Transverse colon (tissue), 4 donors: Measurements from ENCODE around the gene MKLN1. TPM values are rescaled to one million over a fixed set of nuclear protein-coding genes. Genes with fewer than 3 reads are reported as not detected.

ENCODE experiments used
- DNase-seq: peaks from one replicate; pipeline ENCODE4 v3.0.0-alpha.2; 2019
- H3K27ac ChIP-seq, 4 donors: fragments of 200-600 bp; sonication (generic); 2 replicates each; pipeline ENCODE4 v1.5.1; 2016 to 2018; ENCODE audit warnings: inconsistent platforms in 4 of 4
- H3K27me3 ChIP-seq: fragments of 200-600 bp; sonication (generic); 2 replicates; pipeline ENCODE4 v1.5.1; 2017; ENCODE audit warnings: inconsistent platforms
- H3K36me3 ChIP-seq, 4 donors: fragments of 200-600 bp; sonication (generic); 2 replicates each; pipeline ENCODE4 v1.5.1; 2017 to 2019; ENCODE audit warnings: inconsistent platforms in 4 of 4
- H3K4me1 ChIP-seq, 4 donors: fragments of 200-600 bp; sonication (generic); 2 replicates each; pipeline ENCODE4 v1.5.1; 2017 to 2020; ENCODE audit warnings: inconsistent platforms in 4 of 4
- H3K4me3 ChIP-seq, 4 donors: fragments of 200-600 bp; sonication (generic); 1 replicate in 1 of 4; 2 replicates in 3 of 4; pipeline versions ENCODE4 v1.5.1 to v1.6.1; 2017 to 2019; ENCODE audit warnings: inconsistent platforms in 4 of 4
- H3K9me3 ChIP-seq, 2 donors: fragments of 200-600 bp; sonication (generic); 2 replicates each; pipeline ENCODE4 v1.5.1; 2017 to 2019; ENCODE audit warnings: inconsistent platforms in 2 of 2
- CTCF ChIP-seq, 5 experiments: fragments of 200-600 bp in 3 of 5; fragments of 450-650 bp in 2 of 5; sonication (generic) in 3 of 5; IDR thresholded peaks; 1 replicate in 2 of 5; 2 replicates in 3 of 5; pipeline ENCODE4 v1.5.1; 2016 to 2017; ENCODE audit warnings: antibody characterized with exemption in 5 of 5, inconsistent platforms in 3 of 5, mild to moderate bottlenecking in 2 of 5, moderate library complexity in 1 of 5
- EP300 ChIP-seq: sonication (generic); formaldehyde crosslinking; IDR thresholded peaks from one replicate; pipeline ENCODE4 v1.6.1; 2017; ENCODE audit warnings: antibody characterized with exemption, low read depth
- POLR2A ChIP-seq: fragments of 450-650 bp; IDR thresholded peaks from one replicate; pipeline ENCODE4 v1.6.1; 2016; ENCODE audit warnings: antibody characterized with exemption, mild to moderate bottlenecking, moderate library complexity
- POLR2AphosphoS5 ChIP-seq, 3 donors: sonication (generic); formaldehyde crosslinking; IDR thresholded peaks; one replicate each; pipeline ENCODE4 v1.6.1; 2016; ENCODE audit warnings: antibody characterized with exemption in 3 of 3
- WGBS, 2 donors: methylation state at CpG; one replicate each; pipeline ENCODE4 v1.1.5; 2018; ENCODE audit warnings: low coverage in 1 of 2; 5-methylcytosine and 5-hydroxymethylcytosine counted together
- in situ Hi-C, 4 donors: fragments of 200-750 bp; cut with MboI; loops; one replicate each; pipeline versions ENCODE4 v1.15.0 to v1.15.1; 2017; ENCODE audit warnings: low sequenced_read_pairs in 3 of 4, low pct_ligation_motif_present in 1 of 4, low pct_unique_long_range_greater_than_20kb in 1 of 4
- intact Hi-C: fragments of 100-400 bp; cut with DNase I; formaldehyde crosslinking; loops from one replicate; pipeline ENCODE4 v1.15.1; 2023; ENCODE audit warnings: low total_unique reads
- total RNA-seq, 4 donors: library from RNA; depleted of rRNA; stranded (reverse); fragments of >200 nt; gene quantifications; one replicate each; pipeline ENCODE4 v1.1.0, GENCODE V29; 2016

Gene MKLN1
- total RNA-seq, 4 donors from 2014 or later = 30.7 to 87.0 (median 48.6) TPM

GRCh38 chr7:131483586-131483985 is 155.9 kb downstream of the MKLN1 start:
- H3K4me1 ChIP-seq = no peaks in the 10 kb centered on the region
- in situ Hi-C loops = no loop called here
- intact Hi-C loops = no loop called here

GRCh38 chr7:131486346-131486745 is 158.7 kb downstream of the MKLN1 start:
- H3K9me3 ChIP-seq = no peaks in the 10 kb centered on the region
- in situ Hi-C loops = no loop called here
- TF ChIP-seq POLR2AphosphoS5 (IDR thresholded peaks at IDR 0.05) = no peak
- TF ChIP-seq POLR2A = no peak
- TF ChIP-seq CTCF (IDR thresholded peaks at IDR 0.05) = no peak
- no peak for TF ChIP-seq EP300
- no peaks in the 10 kb centered on the region for H3K27me3 ChIP-seq
- H3K36me3 ChIP-seq = peaks cover 0 to 19% (median 3%) of the 10 kb centered on the region in 4 donors
- no peak for DNase-seq
- no peak overlapping the region for H3K4me3 ChIP-seq
- H3K4me1 ChIP-seq = no peaks in the 10 kb centered on the region
- H3K27ac ChIP-seq = no peak overlapping the region
- intact Hi-C loops = no loop called here
- WGBS, 2 donors = 92% methylated on average over 2 of the region's 2 CpGs

More at GRCh38 chr7:131483586-131483985, 155.9 kb downstream of the MKLN1 start:
- H3K9me3 ChIP-seq = no peaks in the 10 kb centered on the region
- no peak for DNase-seq
- peaks cover 0 to 19% (median 3%) of the 10 kb centered on the region in 4 donors for H3K36me3 ChIP-seq
- no peak overlapping the region for H3K4me3 ChIP-seq
- H3K27ac ChIP-seq = no peak overlapping the region
- WGBS, 2 donors = 87 to 92% methylated on average over 1 to 2 of the region's 2 CpGs
- no peaks in the 10 kb centered on the region for H3K27me3 ChIP-seq
- no peak for TF ChIP-seq POLR2A
- TF ChIP-seq CTCF (IDR thresholded peaks at IDR 0.05) = no peak
- no peak for TF ChIP-seq POLR2AphosphoS5 (IDR thresholded peaks at IDR 0.05)
- TF ChIP-seq EP300 = no peak

GRCh38 chr7:131487217-131487616 is 159.5 kb downstream of the MKLN1 start:
- no peak for DNase-seq
- WGBS, 2 donors = 75 to 100% methylated on average over 1 of the region's 1 CpG
- Histone ChIP-seq H3K27me3 (no peaks in the 10 kb centered on the region), H3K9me3 (no peaks in the 10 kb centered on the region), H3K4me1 (no peaks in the 10 kb centered on the region), H3K27ac (no peak overlapping the region), H3K4me3 (no peak overlapping the region), H3K36me3 (peaks cover 0 to 19% (median 3%) of the 10 kb centered on the region in 4 donors)
- in situ Hi-C loops = no loop called here
- intact Hi-C loops = no loop called here
- TF ChIP-seq CTCF (IDR thresholded peaks at IDR 0.05) = no peak
- no peak for TF ChIP-seq POLR2AphosphoS5 (IDR thresholded peaks at IDR 0.05)
- TF ChIP-seq EP300 = no peak
- TF ChIP-seq POLR2A = no peak

GRCh38 chr7:131488361-131488760 is 160.7 kb downstream of the MKLN1 start:
- in situ Hi-C loops (no loop called here), intact Hi-C loops (no loop called here)
- TF ChIP-seq CTCF (IDR thresholded peaks at IDR 0.05) = peak in 2 of 5 experiments; percentile 13 to 21
- no peak for TF ChIP-seq EP300
- no peaks in the 10 kb centered on the region for H3K4me1 ChIP-seq
- H3K36me3 ChIP-seq = peaks cover 0 to 13% (median 3%) of the 10 kb centered on the region in 4 donors
- WGBS, 2 donors = 86 to 92% methylated on average over 2 of the region's 2 CpGs
- no peaks in the 10 kb centered on the region for H3K27me3 ChIP-seq
- no peak for DNase-seq
- H3K4me3 ChIP-seq = no peak overlapping the region
- no peaks in the 10 kb centered on the region for H3K9me3 ChIP-seq
- no peak overlapping the region for H3K27ac ChIP-seq
